Measurements from ENCODE around the gene TMPRSS3.

TMPRSS3 gene

GRCh38 chr21:42426424-42426823 lies 30.6 kb upstream of the TMPRSS3 start:
- Histone ChIP-seq H3K9me3 (ENCODE audit: insufficient read depth, low read depth, low read length) (no peaks in the 10 kb centered on the region), H3K27ac (ENCODE audit: low read length) (no peak overlapping the region), H3K27me3 (ENCODE audit: insufficient read depth, low read length) (no peaks in the 10 kb centered on the region), H3K4me1 (ENCODE audit: insufficient read depth, low read length) (no peaks in the 10 kb centered on the region), H3K4me3 (ENCODE audit: low read length) (no peak overlapping the region), H3K9ac (ENCODE audit: low read depth, low read length) (no peak overlapping the region), H3K36me3 (ENCODE audit: insufficient read depth, low read depth, low read length) (no peaks in the 10 kb centered on the region)

- Histone ChIP-seq H3K4me1 (ENCODE audit: insufficient read depth, low read length) (no peaks in the 10 kb centered on the region), H3K36me3 (ENCODE audit: insufficient read depth, low read depth, low read length) (no peaks in the 10 kb centered on the region), H3K27me3 (ENCODE audit: insufficient read depth, low read length) (no peaks in the 10 kb centered on the region; the same call in 1 of the 2 replicates), H3K4me3 (ENCODE audit: low read length) (no peak overlapping the region), H3K27ac (ENCODE audit: low read length) (no peak overlapping the region), H3K9ac (ENCODE audit: low read depth, low read length) (no peak overlapping the region), H3K9me3 (ENCODE audit: insufficient read depth, low read depth, low read length) (no peaks in the 10 kb centered on the region)
Observed at GRCh38 chr21:42425591-42425990, 29.7 kb upstream of the TMPRSS3 start.

- H3K9me3 ChIP-seq (ENCODE audit: insufficient read depth, low read depth, low read length), result no peaks in the 10 kb centered on the region
- no peak overlapping the region for H3K4me3 ChIP-seq (ENCODE audit: low read length)
- H3K4me1 ChIP-seq (ENCODE audit: insufficient read depth, low read length), result no peaks in the 10 kb centered on the region
- H3K27ac ChIP-seq (ENCODE audit: low read length), result no peak overlapping the region
- H3K27me3 ChIP-seq (ENCODE audit: insufficient read depth, low read length), result no peaks in the 10 kb centered on the region; the same call in 1 of the 2 replicates
- H3K36me3 ChIP-seq (ENCODE audit: insufficient read depth, low read depth, low read length), result no peaks in the 10 kb centered on the region
- no peak overlapping the region for H3K9ac ChIP-seq (ENCODE audit: low read depth, low read length)
Observed at GRCh38 chr21:42424914-42425541, 29.2 kb upstream of the TMPRSS3 start.

- no peaks in the 10 kb centered on the region for H3K9me3 ChIP-seq (ENCODE audit: insufficient read depth, low read depth, low read length)
- H3K9ac ChIP-seq (ENCODE audit: low read depth, low read length), result no peak overlapping the region
- H3K36me3 ChIP-seq (ENCODE audit: insufficient read depth, low read depth, low read length), result no peaks in the 10 kb centered on the region
- no peaks in the 10 kb centered on the region; the same call in 1 of the 2 replicates for H3K27me3 ChIP-seq (ENCODE audit: insufficient read depth, low read length)
- H3K4me1 ChIP-seq (ENCODE audit: insufficient read depth, low read length), result no peaks in the 10 kb centered on the region
- H3K27ac ChIP-seq (ENCODE audit: low read length), result no peak overlapping the region
- H3K4me3 ChIP-seq (ENCODE audit: low read length), result no peak overlapping the region
Observed at GRCh38 chr21:42423685-42424084, 27.8 kb upstream of the TMPRSS3 start.

GRCh38 chr21:42423197-42423675 lies 27.4 kb upstream of the TMPRSS3 start:
- H3K27me3 ChIP-seq (ENCODE audit: insufficient read depth, low read length), result no peaks in the 10 kb centered on the region; the same call in 1 of the 2 replicates
- no peak overlapping the region for H3K9ac ChIP-seq (ENCODE audit: low read depth, low read length)
- H3K4me3 ChIP-seq (ENCODE audit: low read length), result no peak overlapping the region
- no peak overlapping the region for H3K27ac ChIP-seq (ENCODE audit: low read length)
- no peaks in the 10 kb centered on the region for H3K9me3 ChIP-seq (ENCODE audit: insufficient read depth, low read depth, low read length)
- H3K36me3 ChIP-seq (ENCODE audit: insufficient read depth, low read depth, low read length), result no peaks in the 10 kb centered on the region
- no peaks in the 10 kb centered on the region for H3K4me1 ChIP-seq (ENCODE audit: insufficient read depth, low read length)

GRCh38 chr21:42421018-42421793 lies 25.4 kb upstream of the TMPRSS3 start:
- Histone ChIP-seq H3K27ac (ENCODE audit: low read length) (no peak overlapping the region), H3K36me3 (ENCODE audit: insufficient read depth, low read depth, low read length) (no peaks in the 10 kb centered on the region), H3K4me1 (ENCODE audit: insufficient read depth, low read length) (no peaks in the 10 kb centered on the region)

GRCh38 chr21:42419845-42420244 lies 24.0 kb upstream of the TMPRSS3 start:
- H3K27me3 ChIP-seq (ENCODE audit: insufficient read depth, low read length), result no peaks in the 10 kb centered on the region; the same call in 1 of the 2 replicates
- no peaks in the 10 kb centered on the region for H3K36me3 ChIP-seq (ENCODE audit: insufficient read depth, low read depth, low read length)
- no peak overlapping the region for H3K9ac ChIP-seq (ENCODE audit: low read depth, low read length)
- no peak overlapping the region for H3K4me3 ChIP-seq (ENCODE audit: low read length)
- H3K4me1 ChIP-seq (ENCODE audit: insufficient read depth, low read length), result peaks cover 4% of the 10 kb centered on the region; the same call in 1 of the 2 replicates
- H3K27ac ChIP-seq (ENCODE audit: low read length), result no peak overlapping the region
- no peaks in the 10 kb centered on the region for H3K9me3 ChIP-seq (ENCODE audit: insufficient read depth, low read depth, low read length)

More at GRCh38 chr21:42421018-42421793, 25.4 kb upstream of the TMPRSS3 start:
- no peak overlapping the region for H3K9ac ChIP-seq (ENCODE audit: low read depth, low read length)
- no peak overlapping the region for H3K4me3 ChIP-seq (ENCODE audit: low read length)
- H3K27me3 ChIP-seq (ENCODE audit: insufficient read depth, low read length), result no peaks in the 10 kb centered on the region; the same call in 1 of the 2 replicates
- H3K9me3 ChIP-seq (ENCODE audit: insufficient read depth, low read depth, low read length), result no peaks in the 10 kb centered on the region

- H3K9ac ChIP-seq (ENCODE audit: low read depth, low read length), result no peak overlapping the region
- H3K9me3 ChIP-seq (ENCODE audit: insufficient read depth, low read depth, low read length), result no peaks in the 10 kb centered on the region
- no peaks in the 10 kb centered on the region for H3K36me3 ChIP-seq (ENCODE audit: insufficient read depth, low read depth, low read length)
- H3K27ac ChIP-seq (ENCODE audit: low read length), result no peak overlapping the region
- H3K27me3 ChIP-seq (ENCODE audit: insufficient read depth, low read length), result no peaks in the 10 kb centered on the region; the same call in 1 of the 2 replicates
- H3K4me1 ChIP-seq (ENCODE audit: insufficient read depth, low read length), result peaks cover 4% of the 10 kb centered on the region; the same call in 1 of the 2 replicates
- H3K4me3 ChIP-seq (ENCODE audit: low read length), result no peak overlapping the region
Observed at GRCh38 chr21:42418886-42419285, 23.0 kb upstream of the TMPRSS3 start.

GRCh38 chr21:42417533-42417932 lies 21.7 kb upstream of the TMPRSS3 start:
- Histone ChIP-seq H3K9ac (ENCODE audit: low read depth, low read length) (no peak overlapping the region), H3K36me3 (ENCODE audit: insufficient read depth, low read depth, low read length) (no peaks in the 10 kb centered on the region), H3K4me1 (ENCODE audit: insufficient read depth, low read length) (peaks cover 4% of the 10 kb centered on the region; the same call in 1 of the 2 replicates), H3K27ac (ENCODE audit: low read length) (no peak overlapping the region), H3K27me3 (ENCODE audit: insufficient read depth, low read length) (no peaks in the 10 kb centered on the region; the same call in 1 of the 2 replicates), H3K4me3 (ENCODE audit: low read length) (no peak overlapping the region), H3K9me3 (ENCODE audit: insufficient read depth, low read depth, low read length) (no peaks in the 10 kb centered on the region)

- H3K36me3 ChIP-seq (ENCODE audit: insufficient read depth, low read depth, low read length), result no peaks in the 10 kb centered on the region
Observed at GRCh38 chr21:42414928-42415769, 19.3 kb upstream of the TMPRSS3 start.

GRCh38 chr21:42414553-42414927 lies 18.7 kb upstream of the TMPRSS3 start:
- Histone ChIP-seq H3K4me1 (ENCODE audit: insufficient read depth, low read length) (peaks cover 4% of the 10 kb centered on the region; the same call in 1 of the 2 replicates), H3K4me3 (ENCODE audit: low read length) (no peak overlapping the region), H3K9ac (ENCODE audit: low read depth, low read length) (no peak overlapping the region), H3K9me3 (ENCODE audit: insufficient read depth, low read depth, low read length) (no peaks in the 10 kb centered on the region), H3K27me3 (ENCODE audit: insufficient read depth, low read length) (no peaks in the 10 kb centered on the region), H3K27ac (ENCODE audit: low read length) (no peak overlapping the region), H3K36me3 (ENCODE audit: insufficient read depth, low read depth, low read length) (no peaks in the 10 kb centered on the region)

More at GRCh38 chr21:42414928-42415769, 19.3 kb upstream of the TMPRSS3 start:
- Histone ChIP-seq H3K27ac (ENCODE audit: low read length) (no peak overlapping the region), H3K9ac (ENCODE audit: low read depth, low read length) (no peak overlapping the region), H3K4me3 (ENCODE audit: low read length) (no peak overlapping the region), H3K27me3 (ENCODE audit: insufficient read depth, low read length) (no peaks in the 10 kb centered on the region), H3K4me1 (ENCODE audit: insufficient read depth, low read length) (peaks cover 4% of the 10 kb centered on the region; the same call in 1 of the 2 replicates), H3K9me3 (ENCODE audit: insufficient read depth, low read depth, low read length) (no peaks in the 10 kb centered on the region)
